Measurements from ENCODE around the gene BEAN1. TPM values are rescaled to one million over a fixed set of nuclear protein-coding genes. Genes with fewer than 3 reads are reported as not detected.

The BEAN1 gene
- total RNA-seq, 1 experiment from 2014 or later = not detected

DNA sequence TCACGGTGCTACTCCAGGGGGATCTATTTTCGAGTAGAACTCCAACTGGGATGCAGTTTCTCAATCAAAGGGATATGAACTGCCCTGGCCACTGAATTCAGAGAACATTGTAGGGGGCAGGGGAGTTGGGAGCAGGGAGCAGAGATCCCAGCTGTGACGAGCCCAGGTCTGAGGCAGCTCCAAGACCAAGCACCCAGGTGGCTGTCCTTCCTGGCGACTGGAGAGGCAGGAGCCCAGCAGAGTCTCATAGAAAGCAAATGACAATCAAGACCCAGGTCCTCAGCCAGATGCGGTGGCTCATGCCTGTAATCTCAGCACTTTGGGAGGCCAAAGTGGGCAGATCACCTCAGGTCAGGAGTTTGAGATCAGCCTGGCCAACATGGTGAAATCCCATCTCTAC is 62.7 kb downstream of the BEAN1 start:
- H3K9me3 ChIP-seq (ENCODE audit: control insufficient read depth, insufficient read depth, low read depth, low read length) = no peaks in the 10 kb centered on the region
- ChIA-PET CTCF (no interaction called here), POLR2A (no interaction called here)
- H3K4me3 ChIP-seq (ENCODE audit: low read depth in 2 of 2, low read length in 2 of 2) = no peak overlapping the region
- no peak for ATAC-seq
- DNase-seq (ENCODE audit: low read depth, low spot score) = no peak
- H3K27ac ChIP-seq (ENCODE audit: low read length) = no peak overlapping the region
- no peaks in the 10 kb centered on the region for H3K27me3 ChIP-seq (ENCODE audit: control insufficient read depth, insufficient read depth, low read length)
- no TSS peak for BruUV-seq (replicated peaks)
- no peaks in the 10 kb centered on the region for H3K36me3 ChIP-seq (ENCODE audit: control insufficient read depth, insufficient read depth, low read length)
- in situ Hi-C loops (cut with HindIII; ENCODE audit: low pct_unique_long_range_greater_than_20kb, low sequenced_read_pairs) (no loop called here), intact Hi-C loops (cut with micrococcal nuclease; ENCODE audit: unreplicated experiment) (no loop called here)
- TF ChIP-seq, protein P1, sequence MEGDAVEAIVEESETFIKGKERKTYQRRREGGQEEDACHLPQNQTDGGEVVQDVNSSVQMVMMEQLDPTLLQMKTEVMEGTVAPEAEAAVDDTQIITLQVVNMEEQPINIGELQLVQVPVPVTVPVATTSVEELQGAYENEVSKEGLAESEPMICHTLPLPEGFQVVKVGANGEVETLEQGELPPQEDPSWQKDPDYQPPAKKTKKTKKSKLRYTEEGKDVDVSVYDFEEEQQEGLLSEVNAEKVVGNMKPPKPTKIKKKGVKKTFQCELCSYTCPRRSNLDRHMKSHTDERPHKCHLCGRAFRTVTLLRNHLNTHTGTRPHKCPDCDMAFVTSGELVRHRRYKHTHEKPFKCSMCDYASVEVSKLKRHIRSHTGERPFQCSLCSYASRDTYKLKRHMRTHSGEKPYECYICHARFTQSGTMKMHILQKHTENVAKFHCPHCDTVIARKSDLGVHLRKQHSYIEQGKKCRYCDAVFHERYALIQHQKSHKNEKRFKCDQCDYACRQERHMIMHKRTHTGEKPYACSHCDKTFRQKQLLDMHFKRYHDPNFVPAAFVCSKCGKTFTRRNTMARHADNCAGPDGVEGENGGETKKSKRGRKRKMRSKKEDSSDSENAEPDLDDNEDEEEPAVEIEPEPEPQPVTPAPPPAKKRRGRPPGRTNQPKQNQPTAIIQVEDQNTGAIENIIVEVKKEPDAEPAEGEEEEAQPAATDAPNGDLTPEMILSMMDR (IDR thresholded peaks at IDR 0.05) = no peak
- H3K4me1 ChIP-seq (ENCODE audit: control insufficient read depth, insufficient read depth, low read length) = no peaks in the 10 kb centered on the region

DNA sequence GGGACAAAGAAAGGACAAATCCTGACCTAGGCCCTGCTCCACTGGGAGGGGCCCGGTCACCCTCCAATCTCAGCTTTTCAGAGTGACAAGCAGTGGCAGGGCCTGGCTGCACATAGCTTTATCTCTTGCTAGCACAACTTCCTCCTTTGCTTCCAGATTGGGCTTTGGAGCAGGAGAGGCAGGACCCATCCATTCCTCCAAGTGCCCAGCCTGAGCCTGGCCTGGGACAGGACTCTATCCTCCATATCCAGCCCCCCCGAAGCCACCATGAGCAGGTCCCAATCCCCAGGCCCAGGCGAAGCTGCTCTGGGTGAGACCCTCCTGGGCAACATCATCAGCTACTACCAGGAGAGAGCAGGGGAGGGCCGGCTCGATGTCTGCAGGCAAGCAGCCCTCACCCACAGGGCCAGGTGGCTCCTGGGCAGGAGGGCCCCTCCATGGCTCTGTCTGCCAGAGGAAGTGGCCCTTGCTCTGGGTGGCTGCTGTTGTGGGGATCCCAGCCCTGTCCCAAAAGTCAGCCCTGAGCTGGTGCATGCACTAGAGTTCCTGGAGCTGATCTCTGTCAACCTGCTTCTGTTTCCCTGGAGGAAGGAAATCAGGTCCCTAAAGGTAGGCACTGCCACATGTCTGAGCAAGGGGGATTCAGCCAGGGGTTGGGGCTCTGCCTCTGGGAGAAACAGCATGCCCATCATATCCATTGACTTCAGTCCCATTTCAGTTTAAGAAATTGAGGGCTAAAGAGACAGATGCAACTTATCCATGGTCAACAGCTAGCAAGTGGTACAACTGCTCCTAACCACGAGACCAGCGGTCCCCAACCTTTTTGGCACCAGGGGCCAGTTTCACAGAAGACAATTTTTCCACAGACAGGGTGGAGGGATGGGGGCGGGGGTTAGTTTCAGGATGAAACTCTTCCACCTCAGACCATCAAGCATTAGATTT is 64.0 kb downstream of the BEAN1 start:
- no peaks in the 10 kb centered on the region for H3K36me3 ChIP-seq (ENCODE audit: control insufficient read depth, insufficient read depth, low read length)
- H3K27ac ChIP-seq (ENCODE audit: low read length) = no peak overlapping the region
- in situ Hi-C loops (cut with HindIII; ENCODE audit: low pct_unique_long_range_greater_than_20kb, low sequenced_read_pairs) (no loop called here), intact Hi-C loops (cut with micrococcal nuclease; ENCODE audit: unreplicated experiment) (no loop called here)
- POLR2A ChIA-PET = no interaction called here
- no peaks in the 10 kb centered on the region for H3K27me3 ChIP-seq (ENCODE audit: control insufficient read depth, insufficient read depth, low read length)
- no peak for TF ChIP-seq POLR2AphosphoS5 (IDR thresholded peaks at IDR 0.05; ENCODE audit: low read depth, low read length)
- TF ChIP-seq SIN3A (IDR thresholded peaks at IDR 0.05; ENCODE audit: borderline replicate concordance, insufficient read depth, low read depth, low read length) = no peak
- TF ChIP-seq TCF7L2 (IDR thresholded peaks at IDR 0.05; ENCODE audit: low read depth, low read length) = no peak
- TF ChIP-seq, protein P2, sequence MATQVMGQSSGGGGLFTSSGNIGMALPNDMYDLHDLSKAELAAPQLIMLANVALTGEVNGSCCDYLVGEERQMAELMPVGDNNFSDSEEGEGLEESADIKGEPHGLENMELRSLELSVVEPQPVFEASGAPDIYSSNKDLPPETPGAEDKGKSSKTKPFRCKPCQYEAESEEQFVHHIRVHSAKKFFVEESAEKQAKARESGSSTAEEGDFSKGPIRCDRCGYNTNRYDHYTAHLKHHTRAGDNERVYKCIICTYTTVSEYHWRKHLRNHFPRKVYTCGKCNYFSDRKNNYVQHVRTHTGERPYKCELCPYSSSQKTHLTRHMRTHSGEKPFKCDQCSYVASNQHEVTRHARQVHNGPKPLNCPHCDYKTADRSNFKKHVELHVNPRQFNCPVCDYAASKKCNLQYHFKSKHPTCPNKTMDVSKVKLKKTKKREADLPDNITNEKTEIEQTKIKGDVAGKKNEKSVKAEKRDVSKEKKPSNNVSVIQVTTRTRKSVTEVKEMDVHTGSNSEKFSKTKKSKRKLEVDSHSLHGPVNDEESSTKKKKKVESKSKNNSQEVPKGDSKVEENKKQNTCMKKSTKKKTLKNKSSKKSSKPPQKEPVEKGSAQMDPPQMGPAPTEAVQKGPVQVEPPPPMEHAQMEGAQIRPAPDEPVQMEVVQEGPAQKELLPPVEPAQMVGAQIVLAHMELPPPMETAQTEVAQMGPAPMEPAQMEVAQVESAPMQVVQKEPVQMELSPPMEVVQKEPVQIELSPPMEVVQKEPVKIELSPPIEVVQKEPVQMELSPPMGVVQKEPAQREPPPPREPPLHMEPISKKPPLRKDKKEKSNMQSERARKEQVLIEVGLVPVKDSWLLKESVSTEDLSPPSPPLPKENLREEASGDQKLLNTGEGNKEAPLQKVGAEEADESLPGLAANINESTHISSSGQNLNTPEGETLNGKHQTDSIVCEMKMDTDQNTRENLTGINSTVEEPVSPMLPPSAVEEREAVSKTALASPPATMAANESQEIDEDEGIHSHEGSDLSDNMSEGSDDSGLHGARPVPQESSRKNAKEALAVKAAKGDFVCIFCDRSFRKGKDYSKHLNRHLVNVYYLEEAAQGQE (IDR thresholded peaks at IDR 0.05; ENCODE audit: insufficient read depth in 1 of 2, low read depth in 2 of 2, low read length in 1 of 2) = no peak
- TF ChIP-seq, protein P1 (IDR thresholded peaks at IDR 0.05) = no peak
- H3K4me3 ChIP-seq (ENCODE audit: low read depth in 2 of 2, low read length in 2 of 2) = no peak overlapping the region
- no peaks in the 10 kb centered on the region for H3K4me1 ChIP-seq (ENCODE audit: control insufficient read depth, insufficient read depth, low read length)
- no peaks in the 10 kb centered on the region for H3K9me3 ChIP-seq (ENCODE audit: control insufficient read depth, insufficient read depth, low read depth, low read length)
- DNase-seq (ENCODE audit: low read depth, low spot score) = no peak
- no TSS peak for BruUV-seq (replicated peaks)
- ATAC-seq = no peak
- CTCF ChIA-PET = interaction anchor here (0.6 kb wide), 1 partner anchor 16 kb away, joined by 3 read pairs; no protein-coding TSS in a partner anchor

Measured in Panc1 (cell line).